ENCODE results near the gene MMP24.
"Not testable (repeated sequence)": the region's sequence is repeated elsewhere in the genome, so short reads cannot be mapped to it uniquely, and the experiment has no call there.

MMP24 gene

DNA sequence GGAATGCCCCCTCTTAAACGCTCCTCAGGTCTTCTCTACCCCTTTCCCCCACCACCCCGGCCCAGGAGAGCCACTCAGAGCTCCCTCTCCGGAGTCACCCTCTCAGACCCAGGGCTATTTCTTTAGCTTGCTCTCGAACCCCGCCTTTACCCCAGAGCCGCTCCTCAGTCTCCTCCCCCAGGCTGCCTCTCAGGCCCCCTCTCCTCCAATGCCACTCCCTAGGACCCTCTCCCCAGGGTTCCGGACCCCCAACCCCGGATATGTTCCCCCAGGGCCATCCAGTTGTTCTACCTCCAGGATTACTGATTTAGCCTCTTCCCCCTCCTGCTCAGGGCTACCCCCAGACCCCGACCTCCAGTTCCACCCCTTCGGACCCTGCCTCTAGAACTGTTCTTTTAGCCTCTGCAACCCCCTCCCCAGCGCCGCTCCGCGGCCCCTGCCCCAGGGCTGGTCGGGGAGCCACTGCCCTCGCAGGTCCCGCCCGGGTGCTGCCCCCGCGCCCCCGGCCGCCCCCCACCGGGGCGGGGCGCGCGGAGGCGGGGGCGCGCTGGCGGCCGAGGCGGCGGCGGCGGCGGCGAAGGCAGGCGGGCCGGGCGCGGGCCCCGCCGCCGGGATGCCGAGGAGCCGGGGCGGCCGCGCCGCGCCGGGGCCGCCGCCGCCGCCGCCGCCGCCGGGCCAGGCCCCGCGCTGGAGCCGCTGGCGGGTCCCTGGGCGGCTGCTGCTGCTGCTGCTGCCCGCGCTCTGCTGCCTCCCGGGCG, at the start of gene MMP24:
Gene MMP24 (plus strand): TSS at position 565 of the 758 bp plus-strand sequence. CDS start 49 bp downstream, at position 614.
- no peak for DNase-seq (ENCODE audit: low spot score)

DNA sequence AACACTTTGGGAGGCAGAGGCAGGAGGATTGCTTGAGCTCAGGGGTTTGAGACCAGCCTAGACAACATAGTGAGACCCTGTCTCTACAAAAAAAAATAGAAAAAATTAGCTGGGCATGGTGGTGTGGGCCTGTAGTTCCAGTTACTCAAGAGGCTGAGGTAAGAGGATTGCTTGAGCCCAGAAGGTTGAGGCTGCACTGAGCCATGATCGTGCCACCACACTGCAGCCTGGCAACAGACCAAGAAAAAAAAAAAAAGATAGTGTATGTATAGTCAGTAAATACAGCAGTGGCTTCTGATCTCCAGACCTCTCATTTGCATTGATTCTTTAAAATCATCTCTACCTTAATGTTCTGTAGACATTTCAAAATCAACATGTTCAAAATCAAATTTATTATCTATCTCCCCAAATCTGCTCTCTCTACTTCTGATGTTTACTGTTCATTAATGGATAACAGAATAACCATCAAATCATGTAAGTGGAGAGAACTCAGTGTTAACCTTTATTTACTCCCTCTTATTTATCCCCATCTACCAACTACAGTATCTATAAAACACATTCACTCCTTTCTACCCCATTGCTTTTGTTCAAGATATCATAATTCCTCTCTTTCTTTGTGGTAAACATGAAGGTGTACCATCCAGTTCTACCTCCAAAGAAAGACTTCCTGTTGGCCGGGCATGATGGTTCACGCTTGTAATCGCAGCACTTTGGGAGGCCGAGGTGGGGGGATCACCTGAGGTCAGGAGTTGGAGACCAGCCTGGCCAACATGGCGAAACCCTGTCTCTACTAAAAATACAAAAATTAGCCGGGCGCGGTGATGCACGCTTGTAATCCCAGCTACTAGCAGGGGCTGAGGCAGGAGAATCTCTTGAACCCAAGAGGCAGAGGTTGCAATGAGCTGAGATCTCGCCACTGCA, 46.9 kb upstream of the MMP24 start:
- no peak for DNase-seq (ENCODE audit: low spot score)

DNA sequence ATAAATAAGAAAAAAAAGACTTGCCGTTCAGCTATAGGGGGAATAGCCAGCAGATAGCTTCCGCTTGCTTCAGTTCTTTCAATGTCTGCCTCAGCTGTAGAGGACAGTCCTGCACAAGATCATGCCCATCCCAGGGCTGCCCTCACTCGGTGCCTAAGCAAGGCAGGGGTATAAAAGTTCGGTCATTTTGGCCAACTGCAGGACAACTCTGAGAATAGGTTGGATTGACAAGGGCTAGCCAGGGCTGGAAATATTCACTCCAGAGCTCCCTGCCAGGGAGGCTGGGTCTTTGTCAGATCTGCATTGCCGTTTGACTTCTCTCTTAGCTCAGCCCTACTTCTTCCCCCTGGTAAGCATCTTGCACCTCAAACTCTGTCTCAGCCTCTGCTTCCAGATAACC, 46.2 kb upstream of the MMP24 start:
- DNase-seq (ENCODE audit: low spot score), result no peak

- no peak for DNase-seq (ENCODE audit: low spot score)
Measured at GRCh38 chr20:35181731-35182130, 44.8 kb upstream of the MMP24 start.

GRCh38 chr20:35186691-35187289, 39.7 kb upstream of the MMP24 start:
- DNase-seq (ENCODE audit: low spot score), result not testable (repeated sequence)

- no peak for DNase-seq (ENCODE audit: low spot score)
Measured at GRCh38 chr20:35187584-35188190, 38.8 kb upstream of the MMP24 start.

- not testable (repeated sequence) for DNase-seq (ENCODE audit: low spot score)
Measured at GRCh38 chr20:35189223-35189622, 37.3 kb upstream of the MMP24 start.

GRCh38 chr20:35190556-35190955, 35.9 kb upstream of the MMP24 start:
- no peak for DNase-seq (ENCODE audit: low spot score)

- DNase-seq (ENCODE audit: low spot score), result no peak
Measured at GRCh38 chr20:35191419-35192117, 34.9 kb upstream of the MMP24 start.

DNA sequence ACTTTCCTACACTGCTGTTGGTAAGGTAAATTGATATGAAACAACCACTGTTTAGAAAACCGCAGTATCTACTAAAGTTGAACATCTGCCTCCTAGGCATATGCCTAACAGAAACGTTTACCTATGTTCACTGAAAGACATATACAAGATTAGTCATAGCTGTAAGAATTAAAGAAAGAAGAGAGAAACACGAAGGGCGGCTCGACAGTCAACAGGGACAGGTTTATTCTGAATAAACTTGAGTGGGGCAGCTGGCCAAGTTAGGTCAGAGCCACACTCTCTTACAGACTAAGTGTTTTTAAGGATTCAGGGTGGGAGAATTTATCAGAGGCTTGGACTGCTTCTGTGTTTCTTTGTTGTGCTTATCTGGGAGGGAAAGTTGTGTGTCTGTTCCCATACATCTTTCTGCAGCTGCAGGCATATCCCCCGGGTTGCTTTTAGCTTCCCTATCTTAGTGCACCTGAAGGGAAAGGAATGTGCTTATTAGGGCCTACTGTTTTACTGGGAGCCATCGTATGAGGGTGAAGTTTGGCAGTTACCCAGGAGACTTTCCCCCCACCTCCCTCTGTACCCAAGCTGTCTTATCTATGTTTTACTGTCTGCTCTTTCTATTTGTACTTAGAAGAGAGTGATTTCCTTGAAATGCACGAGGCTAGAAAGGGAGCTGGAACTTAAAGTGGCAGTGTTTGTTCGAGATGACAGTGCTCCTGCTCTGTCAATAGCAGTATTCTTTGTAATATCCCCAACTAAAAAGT, 34.2 kb upstream of the MMP24 start:
- DNase-seq (ENCODE audit: low spot score), result no peak

- DNase-seq (ENCODE audit: low spot score), result not testable (repeated sequence)
Measured at GRCh38 chr20:35193031-35193791, 33.3 kb upstream of the MMP24 start.

DNA sequence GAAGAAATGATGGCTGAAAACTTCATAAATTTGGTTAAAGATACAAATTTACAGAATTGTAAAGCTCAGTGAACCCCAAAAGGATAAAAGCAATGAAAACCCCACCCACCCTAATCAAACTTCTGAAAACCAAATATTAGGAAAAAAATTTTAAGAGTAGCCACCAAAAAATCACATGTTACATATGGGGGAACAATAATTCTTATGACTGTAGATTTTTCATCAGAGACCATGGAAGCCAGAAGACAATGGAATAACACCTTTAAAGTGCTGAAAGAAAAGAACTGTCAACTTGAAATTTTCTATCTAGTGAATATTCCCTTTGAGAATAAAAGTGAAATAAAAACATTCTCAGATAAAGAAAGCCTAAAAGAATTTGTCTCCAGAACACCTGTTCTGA, 30.2 kb upstream of the MMP24 start:
- DNase-seq (ENCODE audit: low spot score), result no peak

DNA sequence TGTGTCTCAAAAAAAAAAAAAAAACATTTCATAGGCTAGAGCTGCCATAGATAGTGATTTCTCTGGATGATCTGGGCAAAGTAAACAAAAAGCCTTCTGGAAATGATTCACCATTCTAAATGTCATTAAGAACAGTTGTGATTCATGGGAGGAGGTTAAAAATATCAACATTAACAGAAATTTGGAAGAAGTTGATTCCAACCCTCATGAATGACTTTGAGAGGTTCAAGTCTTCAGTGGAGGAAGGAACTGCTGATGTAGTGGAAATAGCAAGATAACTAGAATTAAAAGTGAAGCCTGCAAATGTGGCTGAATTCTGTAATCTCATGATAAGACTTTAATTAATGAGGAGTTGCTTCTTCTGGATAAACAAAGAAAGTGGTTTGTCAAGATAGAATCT, 26.8 kb upstream of the MMP24 start:
- DNase-seq (ENCODE audit: low spot score), result no peak

- no peak for DNase-seq (ENCODE audit: low spot score)
Measured at GRCh38 chr20:35200267-35200666, 26.2 kb upstream of the MMP24 start.

- not testable (repeated sequence) for DNase-seq (ENCODE audit: low spot score)
Measured at GRCh38 chr20:35201467-35201866, 25.0 kb upstream of the MMP24 start.

DNA sequence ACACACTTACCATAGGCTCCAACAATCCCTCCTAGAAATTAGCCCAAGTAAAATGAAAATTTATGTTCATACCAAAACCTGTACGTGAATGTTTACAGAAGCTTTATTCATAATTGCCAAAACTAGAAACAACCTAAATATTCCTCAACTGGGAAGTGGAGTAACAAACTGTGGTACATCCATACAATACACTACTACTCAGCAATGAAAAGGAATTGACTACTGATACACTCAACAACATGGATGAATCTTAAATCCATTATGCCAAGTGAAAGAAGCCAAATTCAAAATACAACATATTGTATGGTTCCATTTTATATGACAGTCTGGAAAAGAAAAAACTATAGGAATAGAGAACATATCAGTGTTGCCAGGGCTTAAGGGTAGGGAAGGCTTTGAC, 19.7 kb upstream of the MMP24 start:
- DNase-seq (ENCODE audit: low spot score), result no peak

- DNase-seq (ENCODE audit: low spot score), result peak; percentile 57
Measured at GRCh38 chr20:35207950-35208611, 18.4 kb upstream of the MMP24 start.

- no peak for DNase-seq (ENCODE audit: low spot score)
Measured at GRCh38 chr20:35215066-35215956, 11.2 kb upstream of the MMP24 start.

- no peak for DNase-seq (ENCODE audit: low spot score)
Measured at GRCh38 chr20:35216541-35216940, 9.9 kb upstream of the MMP24 start.
